ENCODE results near the gene INO80C.

Gene INO80C

DNA sequence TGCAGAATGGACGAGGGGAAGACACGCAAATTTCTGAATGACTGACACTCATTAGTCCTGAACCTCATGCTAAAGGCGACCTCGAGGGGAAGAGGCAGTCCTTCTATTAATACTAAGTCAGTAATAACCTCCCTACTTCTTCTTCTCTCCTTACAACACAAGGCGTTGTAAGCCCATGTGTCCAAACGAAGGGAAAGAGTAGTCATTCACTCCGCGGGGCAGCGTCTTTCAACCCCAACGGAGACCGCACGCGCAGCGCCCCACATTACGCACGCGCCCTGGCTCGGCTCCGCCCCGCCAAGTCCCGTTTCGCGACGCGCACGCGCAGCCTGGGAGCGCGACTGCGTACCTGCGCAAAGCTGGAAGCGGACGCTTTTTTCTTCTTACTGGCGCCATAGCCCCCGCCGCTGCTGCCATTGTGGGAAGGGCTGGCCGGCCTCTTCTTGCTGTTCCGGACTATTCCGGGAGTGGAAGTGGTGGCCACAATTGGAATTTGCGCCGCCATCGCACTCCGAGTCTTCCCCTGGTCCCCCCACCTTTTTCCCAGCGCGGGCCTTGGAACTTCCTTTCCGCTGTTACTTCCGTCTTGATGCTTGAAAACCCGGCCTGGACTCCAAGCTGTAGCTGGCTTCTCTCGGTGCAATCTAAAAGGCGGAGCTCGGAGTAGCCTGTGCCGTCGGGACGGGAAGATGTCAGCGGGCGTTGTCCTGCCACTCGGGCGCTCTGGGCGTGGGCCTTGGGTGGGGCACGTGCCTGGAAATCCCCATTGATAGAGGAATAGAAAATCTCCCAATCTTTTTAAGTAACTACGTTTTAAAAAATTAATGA lies at the start of gene INO80C:
TSS of gene INO80C (minus strand) at position 591 of the 828 bp plus-strand sequence. CDS start at position 505, 86 bp downstream.
- Mint-ChIP-seq H3K4me1 (peaks cover 32 to 66% of the 10 kb centered on the region in 2 donors), H3K4me3 (peak within 1 kb of the TSS; percentile 95 to 96)

DNA sequence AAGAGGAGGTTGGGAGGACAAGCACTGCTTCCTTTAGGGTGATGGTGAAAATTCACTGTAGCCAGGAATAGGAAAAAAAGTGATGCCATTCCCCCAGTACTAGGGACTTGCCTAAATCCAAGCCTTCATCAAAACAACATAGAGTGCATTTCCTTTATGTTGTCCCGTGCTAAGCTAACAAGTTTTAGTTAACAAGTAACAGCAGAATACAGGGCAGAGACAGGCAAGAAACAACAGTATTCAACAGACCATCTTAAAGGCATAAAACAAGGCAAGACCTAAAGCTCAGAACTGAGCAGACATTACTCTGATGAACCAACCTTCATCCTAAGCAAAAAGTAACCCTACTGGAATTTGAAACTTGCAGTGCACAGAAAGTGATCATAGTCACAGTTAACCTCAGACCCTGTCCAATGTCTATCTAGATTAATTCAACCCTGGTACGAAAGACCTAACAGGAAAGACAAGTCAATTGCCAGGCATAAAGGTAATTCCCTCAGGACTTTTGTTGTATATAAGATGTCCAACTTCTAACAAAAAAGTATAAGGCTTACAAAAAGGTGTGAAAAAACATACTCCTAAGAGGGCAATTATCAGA lies 49.3 kb upstream of the INO80C start:
- H3K27ac Mint-ChIP-seq, result no peak overlapping the region
- no peaks in the 10 kb centered on the region for H3K36me3 Mint-ChIP-seq
- peaks cover 16 to 17% of the 10 kb centered on the region in 2 donors for H3K27me3 Mint-ChIP-seq
- H3K4me1 Mint-ChIP-seq, result no peaks in the 10 kb centered on the region
- no peak overlapping the region for H3K4me3 Mint-ChIP-seq
- DNase-seq (no peak), ATAC-seq (replicated peaks) (no peak)
- H3K9me3 Mint-ChIP-seq, result no peaks in the 10 kb centered on the region

More for the DNA sequence above, at the start of gene INO80C:
- Mint-ChIP-seq H3K27ac (peak within 1 kb of the TSS; percentile 99), H3K9me3 (peaks cover 0 to 4% of the 10 kb centered on the region in 2 donors), H3K27me3 (no peaks in the 10 kb centered on the region), H3K36me3 (peaks cover 4 to 12% of the 10 kb centered on the region in 2 donors)
- peak; percentile 93 for DNase-seq
- ATAC-seq (replicated peaks), result peak; percentile 90 to 94

DNA sequence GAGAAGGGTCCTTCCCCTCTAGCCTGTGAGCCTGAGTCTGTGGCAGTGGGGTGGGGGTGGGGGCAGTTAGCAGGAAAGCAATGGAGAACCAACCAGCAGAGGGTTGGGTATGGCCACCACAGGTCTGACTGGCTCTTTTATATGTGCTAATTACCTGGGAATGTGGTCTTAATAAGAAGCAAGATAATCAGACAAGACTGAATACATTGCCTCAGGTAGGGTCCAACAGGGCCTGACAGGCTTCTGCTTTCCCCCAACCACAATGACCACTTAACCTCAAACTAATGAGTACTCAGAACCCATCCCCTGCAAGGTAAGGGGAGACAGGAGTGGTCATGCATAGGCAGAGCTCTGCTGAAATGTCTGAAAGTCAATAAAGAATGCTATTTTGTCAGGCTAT lies 44.6 kb upstream of the INO80C start:
- Mint-ChIP-seq H3K4me3 (no peak overlapping the region), H3K4me1 (no peaks in the 10 kb centered on the region), H3K27ac (no peak overlapping the region), H3K36me3 (no peaks in the 10 kb centered on the region), H3K9me3 (peaks cover 2 to 4% of the 10 kb centered on the region in 2 donors), H3K27me3 (peaks cover 19 to 22% of the 10 kb centered on the region in 2 donors)
- ATAC-seq (replicated peaks) (no peak), DNase-seq (no peak)

DNA sequence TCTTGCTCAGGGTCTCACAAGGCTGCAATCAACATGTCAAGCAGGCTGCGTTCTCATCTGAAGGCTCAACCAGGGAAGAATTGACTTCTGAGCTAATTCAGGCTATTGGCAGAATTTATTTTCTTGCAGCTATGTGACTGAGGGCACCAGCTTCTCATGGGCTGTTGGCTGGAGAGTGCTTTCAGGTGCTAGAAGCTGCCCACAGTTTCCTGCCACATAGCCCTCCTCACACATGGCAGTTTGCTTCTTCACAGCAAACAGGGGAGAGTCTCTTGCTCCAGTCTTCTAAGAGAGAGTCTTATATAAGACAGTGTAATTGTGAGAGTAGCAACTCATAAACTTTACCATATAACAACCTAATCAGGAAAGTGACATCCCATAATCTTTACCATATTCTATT lies 37.5 kb upstream of the INO80C start:
- DNase-seq (no peak), ATAC-seq (replicated peaks) (no peak)
- peaks cover 19 to 20% of the 10 kb centered on the region in 2 donors for H3K9me3 Mint-ChIP-seq
- peaks cover 3 to 9% of the 10 kb centered on the region in 2 donors for H3K36me3 Mint-ChIP-seq
- H3K27me3 Mint-ChIP-seq, result peaks cover 8 to 11% of the 10 kb centered on the region in 2 donors
- no peak overlapping the region for H3K27ac Mint-ChIP-seq
- no peaks in the 10 kb centered on the region for H3K4me1 Mint-ChIP-seq
- H3K4me3 Mint-ChIP-seq, result no peak overlapping the region

- ATAC-seq (replicated peaks), result no peak
- peaks cover 3 to 9% of the 10 kb centered on the region in 2 donors for H3K36me3 Mint-ChIP-seq
- H3K27me3 Mint-ChIP-seq, result peaks cover 9 to 14% of the 10 kb centered on the region in 2 donors
- H3K4me1 Mint-ChIP-seq, result no peaks in the 10 kb centered on the region
- no peak for DNase-seq
- no peak overlapping the region for H3K4me3 Mint-ChIP-seq
- no peak overlapping the region for H3K27ac Mint-ChIP-seq
- peaks cover 19% of the 10 kb centered on the region in 2 donors for H3K9me3 Mint-ChIP-seq
Measured at GRCh38 chr18:35533916-35534405, 36.2 kb upstream of the INO80C start.

- Mint-ChIP-seq H3K36me3 (peaks cover 3 to 6% of the 10 kb centered on the region in 2 donors), H3K9me3 (peaks cover 5 to 9% of the 10 kb centered on the region in 2 donors), H3K27me3 (peaks cover 35 to 43% of the 10 kb centered on the region in 2 donors), H3K4me3 (no peak overlapping the region), H3K27ac (no peak overlapping the region), H3K4me1 (peaks cover 8 to 11% of the 10 kb centered on the region in 2 donors)
- ATAC-seq (replicated peaks), result no peak
- DNase-seq, result no peak
Measured at GRCh38 chr18:35528749-35529274, 31.1 kb upstream of the INO80C start.

DNA sequence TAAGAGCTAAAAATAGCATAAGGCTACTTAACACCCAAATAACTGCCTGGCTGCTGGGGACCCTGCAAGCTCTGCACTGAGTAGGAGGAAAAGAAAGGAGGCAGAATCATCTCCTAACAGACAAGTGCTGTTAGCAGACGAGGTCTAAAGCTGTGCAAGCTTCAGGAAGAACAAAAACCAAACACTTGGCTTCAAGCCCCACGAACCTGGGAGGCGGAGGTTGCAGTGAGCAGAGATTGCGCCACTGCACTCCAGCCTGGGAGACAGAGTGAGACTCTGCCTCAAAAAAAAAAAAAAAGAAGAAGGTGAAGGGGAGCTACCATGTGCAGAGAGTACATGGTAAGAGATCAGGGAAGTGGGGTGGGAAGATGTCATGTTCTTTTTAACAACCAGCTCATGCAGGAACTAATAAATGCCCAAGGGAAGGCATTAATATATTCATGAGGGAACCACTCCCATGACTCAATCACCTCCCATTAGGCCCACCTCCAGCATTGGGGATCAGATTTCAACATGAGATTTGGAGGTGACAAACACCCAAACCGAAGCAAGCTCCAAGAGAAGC lies 28.8 kb upstream of the INO80C start:
- Mint-ChIP-seq H3K4me1 (peaks cover 8 to 11% of the 10 kb centered on the region in 2 donors), H3K36me3 (peaks cover 0 to 2% of the 10 kb centered on the region in 2 donors), H3K4me3 (no peak overlapping the region), H3K27ac (no peak overlapping the region), H3K9me3 (peaks cover 0 to 5% of the 10 kb centered on the region in 2 donors), H3K27me3 (peaks cover 37 to 38% of the 10 kb centered on the region in 2 donors)
- ATAC-seq (replicated peaks) (no peak), DNase-seq (no peak)

GRCh38 chr18:35525795-35526494 lies 28.2 kb upstream of the INO80C start:
- Mint-ChIP-seq H3K4me1 (peaks cover 8 to 11% of the 10 kb centered on the region in 2 donors), H3K4me3 (no peak overlapping the region), H3K36me3 (peaks cover 0 to 2% of the 10 kb centered on the region in 2 donors), H3K27me3 (peaks cover 37 to 38% of the 10 kb centered on the region in 2 donors), H3K9me3 (peaks cover 0 to 4% of the 10 kb centered on the region in 2 donors), H3K27ac (no peak overlapping the region)
- no peak for DNase-seq
- no peak for ATAC-seq (replicated peaks)

GRCh38 chr18:35524226-35524625 lies 26.5 kb upstream of the INO80C start:
- H3K27me3 Mint-ChIP-seq, result peaks cover 37 to 38% of the 10 kb centered on the region in 2 donors
- H3K9me3 Mint-ChIP-seq, result peaks cover 0 to 3% of the 10 kb centered on the region in 2 donors

DNA sequence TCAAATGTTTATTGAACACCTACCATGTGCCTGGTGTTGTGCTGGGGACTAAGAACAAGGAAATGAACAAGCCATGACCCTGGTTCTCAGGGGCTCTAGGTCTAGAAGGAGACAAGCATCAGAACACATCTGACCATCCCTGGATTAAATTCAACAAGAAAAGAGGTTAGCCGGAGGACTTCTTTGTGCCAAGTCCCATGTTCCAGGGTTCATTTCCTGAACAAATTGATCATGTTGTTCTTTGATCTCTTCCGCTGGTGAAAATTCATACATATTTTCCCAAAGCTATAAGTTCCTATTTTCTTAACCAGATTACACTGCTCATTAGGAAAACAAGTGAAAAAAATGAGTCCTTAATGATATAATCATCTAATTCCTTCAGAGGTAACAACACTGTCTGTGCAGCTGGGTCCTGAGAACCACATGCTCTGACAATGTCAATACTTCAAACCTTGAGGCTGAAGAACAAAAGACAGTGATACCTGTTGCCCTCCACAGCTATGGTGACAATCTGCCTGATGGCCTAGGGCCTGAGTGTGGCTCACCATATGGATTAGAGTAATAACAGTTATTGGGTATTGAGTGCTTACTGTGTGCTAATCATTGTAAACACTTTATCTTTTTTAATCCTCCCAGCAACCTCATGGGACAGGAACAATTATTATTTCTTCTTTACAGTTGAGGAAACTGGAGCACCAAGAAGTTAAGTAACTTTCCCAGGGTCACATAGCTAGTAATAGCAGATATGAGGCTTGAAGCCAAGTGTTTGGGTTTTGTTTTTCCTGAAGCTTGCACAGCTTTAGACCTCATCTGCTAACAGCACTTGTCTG lies 24.6 kb upstream of the INO80C start:
- Mint-ChIP-seq H3K4me3 (no peak overlapping the region), H3K27ac (no peak overlapping the region)
- ATAC-seq (replicated peaks), result no peak

More at GRCh38 chr18:35524226-35524625, 26.5 kb upstream of the INO80C start:
- DNase-seq (no peak), ATAC-seq (replicated peaks) (no peak)
- H3K36me3 Mint-ChIP-seq, result no peaks in the 10 kb centered on the region
- H3K4me1 Mint-ChIP-seq, result peaks cover 8 to 11% of the 10 kb centered on the region in 2 donors
- no peak overlapping the region for H3K4me3 Mint-ChIP-seq
- H3K27ac Mint-ChIP-seq, result no peak overlapping the region

DNA sequence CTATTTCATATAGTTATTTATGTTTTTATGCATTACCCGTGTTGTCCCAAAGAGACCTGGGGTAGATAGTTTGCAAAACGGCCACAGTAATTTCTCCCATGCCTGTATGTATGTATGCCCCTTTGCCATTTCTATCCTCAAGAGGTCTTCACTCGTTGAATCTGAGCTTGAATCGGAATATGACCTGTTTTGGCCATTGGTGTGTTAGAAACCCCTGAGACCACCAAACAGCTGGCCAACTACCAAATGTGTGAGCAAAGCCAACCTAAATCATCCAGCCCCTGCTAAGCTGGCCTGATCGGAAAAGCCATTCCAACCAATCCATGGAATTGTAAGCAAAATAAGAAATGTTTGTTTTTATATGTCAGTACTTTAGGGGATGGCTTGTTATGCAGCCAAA lies 23.4 kb upstream of the INO80C start:
- peaks cover 5 to 7% of the 10 kb centered on the region in 2 donors for H3K4me1 Mint-ChIP-seq
- H3K27me3 Mint-ChIP-seq, result peaks cover 15 to 18% of the 10 kb centered on the region in 2 donors
- H3K27ac Mint-ChIP-seq, result no peak overlapping the region
- DNase-seq (no peak), ATAC-seq (replicated peaks) (no peak)
- H3K9me3 Mint-ChIP-seq, result no peaks in the 10 kb centered on the region
- no peak overlapping the region for H3K4me3 Mint-ChIP-seq
- H3K36me3 Mint-ChIP-seq, result no peaks in the 10 kb centered on the region

More for the DNA sequence above, 24.6 kb upstream of the INO80C start:
- Mint-ChIP-seq H3K27me3 (peaks cover 18 to 24% of the 10 kb centered on the region in 2 donors), H3K4me1 (peaks cover 8 to 11% of the 10 kb centered on the region in 2 donors), H3K9me3 (no peaks in the 10 kb centered on the region), H3K36me3 (no peaks in the 10 kb centered on the region)
- no peak for DNase-seq

GRCh38 chr18:35519148-35519899 lies 21.6 kb upstream of the INO80C start:
- DNase-seq (no peak), ATAC-seq (replicated peaks) (no peak)
- H3K27me3 Mint-ChIP-seq, result peaks cover 0 to 5% of the 10 kb centered on the region in 2 donors
- H3K4me1 Mint-ChIP-seq, result peaks cover 0 to 5% of the 10 kb centered on the region in 2 donors
- no peaks in the 10 kb centered on the region for H3K9me3 Mint-ChIP-seq
- no peak overlapping the region for H3K27ac Mint-ChIP-seq
- no peak overlapping the region for H3K4me3 Mint-ChIP-seq
- no peaks in the 10 kb centered on the region for H3K36me3 Mint-ChIP-seq
